GM15510 (cell line): ENCODE results near the gene PLSCR1.

Experiments used
- POLR2A ChIP-seq: IDR thresholded peaks from 3 replicates; pipeline ENCODE4 v1.6.1; 2011; ENCODE audit warnings: borderline replicate concordance; ENCODE audit not compliant: insufficient read length; ENCODE audit errors: extremely low read depth

PLSCR1 gene

GRCh38 chr3:146559388-146559787 is 15.0 kb upstream of the PLSCR1 start:
- TF ChIP-seq POLR2A, result no peak

GRCh38 chr3:146558781-146559180 is 14.4 kb upstream of the PLSCR1 start:
- no peak for TF ChIP-seq POLR2A

GRCh38 chr3:146557745-146558144 is 13.3 kb upstream of the PLSCR1 start:
- no peak for TF ChIP-seq POLR2A

- no peak for TF ChIP-seq POLR2A
Measured at GRCh38 chr3:146555311-146555710, 10.9 kb upstream of the PLSCR1 start.

- no peak for TF ChIP-seq POLR2A
Measured at GRCh38 chr3:146554151-146554760, 9.8 kb upstream of the PLSCR1 start.

- TF ChIP-seq POLR2A, result no peak
Measured at GRCh38 chr3:146550743-146551510, 6.5 kb upstream of the PLSCR1 start.

GRCh38 chr3:146550070-146550615 is 5.7 kb upstream of the PLSCR1 start:
- TF ChIP-seq POLR2A, result no peak

GRCh38 chr3:146547235-146547835 is 2.9 kb upstream of the PLSCR1 start:
- TF ChIP-seq POLR2A, result no peak

- no peak for TF ChIP-seq POLR2A
Measured at GRCh38 chr3:146546366-146546965, 2.1 kb upstream of the PLSCR1 start.

GRCh38 chr3:146544929-146545528 is 622 bp upstream of the PLSCR1 start:
- TF ChIP-seq POLR2A, result no peak

- TF ChIP-seq POLR2A, result no peak
Measured at GRCh38 chr3:146543461-146544001, 876 bp downstream of the PLSCR1 start.

GRCh38 chr3:146542978-146543377 is 1.4 kb downstream of the PLSCR1 start:
- no peak for TF ChIP-seq POLR2A

- no peak for TF ChIP-seq POLR2A
Measured at GRCh38 chr3:146542179-146542578, 2.2 kb downstream of the PLSCR1 start.

- no peak for TF ChIP-seq POLR2A
Measured at GRCh38 chr3:146540978-146541377, 3.4 kb downstream of the PLSCR1 start.

GRCh38 chr3:146540236-146540635 is 4.2 kb downstream of the PLSCR1 start:
- no peak for TF ChIP-seq POLR2A

GRCh38 chr3:146539315-146539714 is 5.1 kb downstream of the PLSCR1 start:
- TF ChIP-seq POLR2A, result no peak

- TF ChIP-seq POLR2A, result no peak
Measured at GRCh38 chr3:146537603-146538002, 6.8 kb downstream of the PLSCR1 start.
